ENCODE results near the gene OLFML2B.

- TF ChIP-seq, protein P1, sequence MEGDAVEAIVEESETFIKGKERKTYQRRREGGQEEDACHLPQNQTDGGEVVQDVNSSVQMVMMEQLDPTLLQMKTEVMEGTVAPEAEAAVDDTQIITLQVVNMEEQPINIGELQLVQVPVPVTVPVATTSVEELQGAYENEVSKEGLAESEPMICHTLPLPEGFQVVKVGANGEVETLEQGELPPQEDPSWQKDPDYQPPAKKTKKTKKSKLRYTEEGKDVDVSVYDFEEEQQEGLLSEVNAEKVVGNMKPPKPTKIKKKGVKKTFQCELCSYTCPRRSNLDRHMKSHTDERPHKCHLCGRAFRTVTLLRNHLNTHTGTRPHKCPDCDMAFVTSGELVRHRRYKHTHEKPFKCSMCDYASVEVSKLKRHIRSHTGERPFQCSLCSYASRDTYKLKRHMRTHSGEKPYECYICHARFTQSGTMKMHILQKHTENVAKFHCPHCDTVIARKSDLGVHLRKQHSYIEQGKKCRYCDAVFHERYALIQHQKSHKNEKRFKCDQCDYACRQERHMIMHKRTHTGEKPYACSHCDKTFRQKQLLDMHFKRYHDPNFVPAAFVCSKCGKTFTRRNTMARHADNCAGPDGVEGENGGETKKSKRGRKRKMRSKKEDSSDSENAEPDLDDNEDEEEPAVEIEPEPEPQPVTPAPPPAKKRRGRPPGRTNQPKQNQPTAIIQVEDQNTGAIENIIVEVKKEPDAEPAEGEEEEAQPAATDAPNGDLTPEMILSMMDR (conservative IDR thresholded peaks at IDR 0.05 in 1 of 2, IDR thresholded peaks at IDR 0.05 in 1 of 2; ENCODE audit: low read depth in 1 of 2, low read length in 2 of 2), result no peak
- no peak for TF ChIP-seq EZH2 (IDR thresholded peaks at IDR 0.05; ENCODE audit: low read length, missing control alignments)
These were observed 69.6 kb downstream of the OLFML2B start for GRCh38 chr1:161954050-161954449.
